NCI-H748 (cell line): ENCODE data around the gene SCAANT1.

Experiments
- DNase-seq: peaks from one replicate; lab custom pipeline; 2025; ENCODE audit not compliant: unreplicated experiment; lab: John Stamatoyannopoulos, UW

The SCAANT1 gene

GRCh38 chr3:63864008-63864964 is 47.9 kb downstream of the SCAANT1 start:
- peak; percentile 55 for DNase-seq

- DNase-seq = peak; percentile 66
Measured at GRCh38 chr3:63863150-63864007, 48.8 kb downstream of the SCAANT1 start, which contains the start of the genes ATXN7 and THOC7. TSS of gene ATXN7 (plus strand) at chr3:63863867. CDS start at chr3:63912599, 48,732 bp downstream. TSS of gene THOC7 (minus strand) at chr3:63863805. CDS start at chr3:63863790, 15 bp downstream.

- no peak for DNase-seq
Measured at GRCh38 chr3:63862804-63863149, 49.4 kb downstream of the SCAANT1 start.
